Epithelial cell of proximal tubule (primary cell): Measurements from ENCODE around the gene SASS6. TPM values are rescaled to one million over a fixed set of nuclear protein-coding genes. Genes with fewer than 3 reads are reported as not detected.

ENCODE experiments used
- DNase-seq: peaks from one replicate; pipeline ENCODE4 v3.0.0-alpha.2; 2011; ENCODE audit warnings: low read depth
- H3K4me3 ChIP-seq: 2 replicates; pipeline ENCODE4 v1.5.1; 2011; ENCODE audit warnings: low read depth, mild to moderate bottlenecking, low read length
- CTCF ChIP-seq: conservative IDR thresholded peaks from 2 replicates; pipeline ENCODE4 v1.5.1; 2012; ENCODE audit warnings: low read depth, mild to moderate bottlenecking, low read length
- total RNA-seq: library from RNA; depleted of rRNA; stranded (reverse); fragments of >200 nt; gene quantifications from 2 replicates; pipeline ENCODE4 v1.2.3, GENCODE V29; 2015

SASS6 gene, protein sequence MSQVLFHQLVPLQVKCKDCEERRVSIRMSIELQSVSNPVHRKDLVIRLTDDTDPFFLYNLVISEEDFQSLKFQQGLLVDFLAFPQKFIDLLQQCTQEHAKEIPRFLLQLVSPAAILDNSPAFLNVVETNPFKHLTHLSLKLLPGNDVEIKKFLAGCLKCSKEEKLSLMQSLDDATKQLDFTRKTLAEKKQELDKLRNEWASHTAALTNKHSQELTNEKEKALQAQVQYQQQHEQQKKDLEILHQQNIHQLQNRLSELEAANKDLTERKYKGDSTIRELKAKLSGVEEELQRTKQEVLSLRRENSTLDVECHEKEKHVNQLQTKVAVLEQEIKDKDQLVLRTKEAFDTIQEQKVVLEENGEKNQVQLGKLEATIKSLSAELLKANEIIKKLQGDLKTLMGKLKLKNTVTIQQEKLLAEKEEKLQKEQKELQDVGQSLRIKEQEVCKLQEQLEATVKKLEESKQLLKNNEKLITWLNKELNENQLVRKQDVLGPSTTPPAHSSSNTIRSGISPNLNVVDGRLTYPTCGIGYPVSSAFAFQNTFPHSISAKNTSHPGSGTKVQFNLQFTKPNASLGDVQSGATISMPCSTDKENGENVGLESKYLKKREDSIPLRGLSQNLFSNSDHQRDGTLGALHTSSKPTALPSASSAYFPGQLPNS
- total RNA-seq = 8.2 TPM in 2 replicates

DNA sequence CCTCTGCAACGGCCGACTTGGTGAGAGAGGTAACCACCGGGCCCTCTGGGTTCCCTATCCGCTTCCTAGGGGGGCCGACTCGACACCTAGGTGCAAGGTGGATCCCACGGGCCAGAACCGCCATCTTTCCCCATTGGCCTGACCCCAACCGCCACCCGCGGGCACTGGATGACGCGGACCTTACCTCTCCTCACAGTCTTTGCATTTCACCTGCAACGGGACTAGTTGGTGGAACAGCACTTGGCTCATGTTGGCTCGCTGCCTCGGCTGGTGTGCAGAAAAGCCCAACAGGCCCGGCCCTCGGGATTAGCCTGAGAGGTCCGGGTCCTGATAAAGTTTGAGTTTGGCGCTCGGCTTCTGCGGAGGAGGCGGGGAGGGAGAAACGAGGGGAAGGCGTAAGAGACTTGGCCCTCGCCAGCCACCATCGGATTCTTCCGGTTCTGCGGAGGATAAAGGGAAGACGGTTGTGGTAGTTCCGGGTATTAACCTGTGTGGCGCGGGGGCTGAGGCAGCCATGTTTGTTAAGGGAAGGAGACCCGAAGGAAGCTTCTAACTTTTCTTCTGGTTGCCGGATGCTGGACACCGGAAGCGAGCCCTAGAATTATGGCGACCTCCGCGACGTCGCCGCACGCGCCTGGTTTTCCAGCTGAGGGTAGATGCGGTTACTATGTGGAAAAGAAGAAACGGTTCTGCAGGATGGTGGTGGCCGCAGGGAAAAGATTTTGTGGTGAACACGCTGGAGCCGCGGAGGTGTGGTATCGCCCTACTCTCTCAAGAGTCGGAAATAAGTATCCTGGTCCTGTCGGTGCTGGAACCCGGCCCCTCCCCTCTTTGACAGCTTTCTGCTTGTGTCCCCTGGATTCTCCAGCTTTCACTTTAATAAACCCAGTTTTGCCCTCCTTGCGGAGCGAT lies at the start of gene SASS6, which contains the start of gene TRMT13:
Gene SASS6, minus strand, starts transcription at position 365 of the 912 bp plus-strand sequence. Its CDS starts 116 bp downstream, at position 249.
Gene TRMT13, plus strand, starts transcription at position 598 of the 912 bp plus-strand sequence. Its CDS starts 6 bp downstream, at position 604.
- peak within 1 kb of the TSS; percentile 95 for H3K4me3 ChIP-seq
- no peak for TF ChIP-seq CTCF
- DNase-seq = peak; percentile 91

DNA sequence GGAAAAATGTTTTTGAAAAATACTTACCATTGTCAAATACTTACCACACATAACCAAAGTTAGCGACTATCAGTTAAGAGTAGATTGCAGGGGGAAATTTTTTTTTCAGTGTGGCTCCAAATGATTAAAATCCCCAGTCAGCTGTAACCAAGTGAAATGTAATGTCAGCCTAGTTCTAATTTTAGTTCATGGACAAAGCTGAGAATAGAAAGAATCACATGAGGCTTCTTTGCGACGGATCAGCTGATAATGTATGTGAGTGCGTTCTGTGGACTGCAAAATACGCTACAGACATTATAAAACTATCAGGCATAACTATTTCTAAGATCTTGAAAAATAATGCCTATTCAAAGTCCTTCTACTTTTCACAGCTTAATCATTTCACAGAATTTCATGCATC lies 45.4 kb upstream of the SASS6 start, which contains the start of gene LRRC39:
Gene LRRC39, minus strand, starts transcription at position 166 of the 400 bp plus-strand sequence. CDS start 9,740 bp downstream, outside the sequence.
- TF ChIP-seq CTCF = no peak
- no peak within 1 kb of the TSS for H3K4me3 ChIP-seq
- no peak for DNase-seq

- no peak overlapping the region for H3K4me3 ChIP-seq
- TF ChIP-seq CTCF = no peak
- DNase-seq = no peak
Measured at GRCh38 chr1:100177295-100178041, 44.7 kb upstream of the SASS6 start.

DNA sequence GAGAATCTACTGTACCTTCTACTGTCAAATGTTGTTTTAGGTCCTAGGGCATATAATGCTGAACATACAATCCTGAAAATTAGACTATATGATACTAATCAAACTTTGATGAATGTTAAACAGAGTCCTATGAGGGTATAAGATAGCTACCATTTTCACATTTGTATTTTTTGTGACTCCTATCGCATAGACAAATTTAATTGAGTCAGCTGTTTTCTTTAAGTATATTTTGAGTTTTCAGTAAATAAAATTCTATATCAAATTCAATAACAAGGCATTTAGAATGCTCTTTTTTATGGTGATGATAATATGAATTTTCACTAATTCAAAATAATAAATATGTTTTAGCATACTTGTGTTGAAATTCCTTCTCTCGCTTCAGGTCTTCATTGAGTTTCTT lies 35.3 kb upstream of the SASS6 start:
- H3K4me3 ChIP-seq = no peak overlapping the region
- TF ChIP-seq CTCF = no peak
- no peak for DNase-seq

GRCh38 chr1:100164702-100165101 lies 32.0 kb upstream of the SASS6 start:
- no peak for DNase-seq
- TF ChIP-seq CTCF = no peak
- no peak overlapping the region for H3K4me3 ChIP-seq

- DNase-seq = no peak
- no peak for TF ChIP-seq CTCF
- H3K4me3 ChIP-seq = no peak overlapping the region
Measured at GRCh38 chr1:100164216-100164615, 31.5 kb upstream of the SASS6 start.
